ENCODE data around the gene MAP7D1.
"Not testable (repeated sequence)": the region's sequence is repeated elsewhere in the genome, so short reads cannot be mapped to it uniquely, and the experiment has no call there.

Gene MAP7D1

GRCh38 chr1:36196805-36197204, 40.8 kb downstream of the MAP7D1 start:
- in situ Hi-C loops (cut with HindIII; ENCODE audit: low sequenced_read_pairs) = not testable (repeated sequence)

GRCh38 chr1:36198641-36199040, 42.7 kb downstream of the MAP7D1 start:
- in situ Hi-C loops (cut with HindIII; ENCODE audit: low sequenced_read_pairs) = no loop called here

- in situ Hi-C loops (cut with HindIII; ENCODE audit: low sequenced_read_pairs) = no loop called here
Observed at GRCh38 chr1:36199934-36200741, 44.2 kb downstream of the MAP7D1 start.

GRCh38 chr1:36203027-36203553, 47.1 kb downstream of the MAP7D1 start:
- in situ Hi-C loops (cut with HindIII; ENCODE audit: low sequenced_read_pairs) = no loop called here

GRCh38 chr1:36203554-36204346, 47.8 kb downstream of the MAP7D1 start:
- in situ Hi-C loops (cut with HindIII; ENCODE audit: low sequenced_read_pairs) = no loop called here

GRCh38 chr1:36204347-36204909, 48.5 kb downstream of the MAP7D1 start:
- in situ Hi-C loops (cut with HindIII; ENCODE audit: low sequenced_read_pairs) = no loop called here

- in situ Hi-C loops (cut with HindIII; ENCODE audit: low sequenced_read_pairs) = no loop called here
Observed at GRCh38 chr1:36206323-36206858, 50.4 kb downstream of the MAP7D1 start.

- in situ Hi-C loops (cut with HindIII; ENCODE audit: low sequenced_read_pairs) = no loop called here
Observed at GRCh38 chr1:36207339-36207738, 51.4 kb downstream of the MAP7D1 start.

- in situ Hi-C loops (cut with HindIII; ENCODE audit: low sequenced_read_pairs) = no loop called here
Observed at GRCh38 chr1:36208978-36209703, 53.2 kb downstream of the MAP7D1 start.

- in situ Hi-C loops (cut with HindIII; ENCODE audit: low sequenced_read_pairs) = no loop called here
Observed at GRCh38 chr1:36211307-36211706, 55.3 kb downstream of the MAP7D1 start.

GRCh38 chr1:36211841-36212240, 55.9 kb downstream of the MAP7D1 start:
- in situ Hi-C loops (cut with HindIII; ENCODE audit: low sequenced_read_pairs) = no loop called here

GRCh38 chr1:36212782-36213181, 56.8 kb downstream of the MAP7D1 start:
- in situ Hi-C loops (cut with HindIII; ENCODE audit: low sequenced_read_pairs) = no loop called here

- in situ Hi-C loops (cut with HindIII; ENCODE audit: low sequenced_read_pairs) = loop anchor here (5.0 kb wide), 1 partner anchor 40 kb away; no protein-coding TSS in a partner anchor
Observed at GRCh38 chr1:36217670-36218069, 61.7 kb downstream of the MAP7D1 start.

- in situ Hi-C loops (cut with HindIII; ENCODE audit: low sequenced_read_pairs) = not testable (repeated sequence)
Observed at GRCh38 chr1:36221901-36222300, 65.9 kb downstream of the MAP7D1 start.

- in situ Hi-C loops (cut with HindIII; ENCODE audit: low sequenced_read_pairs) = no loop called here
Observed at GRCh38 chr1:36222481-36223380, 66.8 kb downstream of the MAP7D1 start.

GRCh38 chr1:36223381-36223995, 67.5 kb downstream of the MAP7D1 start:
- in situ Hi-C loops (cut with HindIII; ENCODE audit: low sequenced_read_pairs) = no loop called here

- in situ Hi-C loops (cut with HindIII; ENCODE audit: low sequenced_read_pairs) = no loop called here
Observed at GRCh38 chr1:36223996-36224536, 68.1 kb downstream of the MAP7D1 start, which contains the start of gene THRAP3. Gene THRAP3 (plus strand): TSS chr1:36224443. CDS start chr1:36282564, 58,121 bp downstream.

GRCh38 chr1:36224537-36225282, 68.8 kb downstream of the MAP7D1 start:
- in situ Hi-C loops (cut with HindIII; ENCODE audit: low sequenced_read_pairs) = no loop called here

Measured in endothelial cell of hepatic sinusoid (primary cell).